ENCODE results near the gene ABCD3.
"Not testable (repeated sequence)": the region's sequence is repeated elsewhere in the genome, so short reads cannot be mapped to it uniquely, and the experiment has no call there.

ABCD3 gene

GRCh38 chr1:94552071-94552586, 133.9 kb downstream of the ABCD3 start:
- DNase-seq: no peak

GRCh38 chr1:94553323-94553730, 135.1 kb downstream of the ABCD3 start:
- DNase-seq: no peak

DNA sequence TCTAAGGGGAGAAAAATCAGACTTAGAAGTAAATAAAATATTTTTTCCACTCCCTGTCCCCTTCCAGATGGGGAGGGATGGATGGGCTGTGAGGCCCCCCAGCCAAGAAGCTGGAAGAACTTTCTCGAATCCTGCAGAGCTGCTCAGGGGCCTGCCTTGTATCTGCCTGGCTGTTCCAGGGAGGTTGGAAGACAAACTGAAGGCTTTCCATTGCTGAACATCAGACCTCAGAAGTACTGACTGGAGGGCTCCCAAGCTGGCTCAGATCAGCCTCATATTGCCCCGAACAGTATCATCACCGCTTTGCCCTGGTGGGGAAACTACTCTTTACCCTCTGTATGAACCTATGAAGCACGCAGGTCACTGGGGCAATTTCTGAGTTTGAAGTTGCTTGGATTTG, 135.7 kb downstream of the ABCD3 start:
- no peak for DNase-seq

GRCh38 chr1:94554580-94554979, 136.4 kb downstream of the ABCD3 start:
- no peak for DNase-seq

GRCh38 chr1:94555091-94555490, 136.9 kb downstream of the ABCD3 start:
- DNase-seq: no peak

- DNase-seq: no peak
Observed at GRCh38 chr1:94559921-94560320, 141.7 kb downstream of the ABCD3 start.

- DNase-seq: no peak
Observed at GRCh38 chr1:94560333-94560732, 142.1 kb downstream of the ABCD3 start.

- DNase-seq: no peak
Observed at GRCh38 chr1:94562519-94563260, 144.5 kb downstream of the ABCD3 start.

DNA sequence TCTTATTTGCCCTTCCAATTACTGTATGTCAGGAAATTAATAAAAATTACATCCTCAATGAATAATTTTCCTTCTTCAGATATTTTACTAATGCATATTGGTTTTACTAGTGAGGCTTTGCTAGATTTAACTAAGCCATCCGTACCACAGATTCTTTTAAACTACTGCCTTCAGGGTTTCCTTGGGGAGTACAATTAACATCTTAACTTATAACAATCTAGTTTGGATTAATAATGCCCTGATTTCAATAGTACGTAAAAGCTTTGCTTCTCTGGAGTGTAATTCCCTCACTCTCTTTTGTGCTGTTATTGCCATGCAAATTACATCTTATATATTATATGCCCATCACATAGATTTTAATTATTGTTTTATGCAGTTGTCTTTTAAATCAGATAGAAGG, 147.7 kb downstream of the ABCD3 start:
- DNase-seq: no peak

DNA sequence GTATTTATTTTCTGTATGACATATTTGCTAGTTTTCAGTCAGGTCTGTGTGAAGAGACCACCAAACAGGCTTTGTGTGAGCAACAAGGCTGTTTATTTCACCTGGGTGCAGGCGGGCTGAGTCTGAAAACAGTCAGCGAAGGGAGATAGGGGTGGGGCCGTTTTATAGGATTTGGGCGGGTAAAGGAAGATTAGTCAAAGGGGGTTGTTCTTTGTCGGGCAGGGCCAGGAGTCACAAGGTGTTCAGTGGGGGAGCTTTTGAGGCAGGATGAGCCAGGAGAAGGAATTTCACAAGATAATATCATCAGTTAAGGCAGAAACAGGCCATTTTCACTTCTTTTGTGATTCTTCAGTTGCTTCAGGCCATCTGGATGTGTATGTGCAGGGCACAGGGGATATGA, 148.2 kb downstream of the ABCD3 start:
- DNase-seq: not testable (repeated sequence)

- DNase-seq: not testable (repeated sequence)
Observed at GRCh38 chr1:94567975-94568607, 149.9 kb downstream of the ABCD3 start.

Measured in NCI-H226 (cell line).